ENCODE measurements around the gene RAPGEF6.

- no peak for TF ChIP-seq POLR2A (IDR thresholded peaks at IDR 0.05)
- no peak for TF ChIP-seq CTCF (IDR thresholded peaks at IDR 0.05)
These were observed 240.9 kb downstream of the RAPGEF6 start for GRCh38 chr5:131394128-131394527.

All from right lobe of liver (tissue), 4 donors.